NOMO-1 treated with dmso at 0.1 percent for 144 hours (cell line): ENCODE measurements around the gene CAD.
"Not testable (repeated sequence)": the region's sequence is repeated elsewhere in the genome, so short reads cannot be mapped to it uniquely, and the experiment has no call there.

ENCODE experiments used
- DNase-seq: peaks from one replicate; lab custom pipeline; 2025; ENCODE audit not compliant: unreplicated experiment; lab: John Stamatoyannopoulos, UW

The CAD gene

GRCh38 chr2:27251766-27252165, 34.6 kb downstream of the CAD start:
- DNase-seq = no peak

GRCh38 chr2:27255187-27255586, 38.0 kb downstream of the CAD start:
- DNase-seq = no peak

- no peak for DNase-seq
Observed at GRCh38 chr2:27255660-27256059, 38.5 kb downstream of the CAD start.

DNA sequence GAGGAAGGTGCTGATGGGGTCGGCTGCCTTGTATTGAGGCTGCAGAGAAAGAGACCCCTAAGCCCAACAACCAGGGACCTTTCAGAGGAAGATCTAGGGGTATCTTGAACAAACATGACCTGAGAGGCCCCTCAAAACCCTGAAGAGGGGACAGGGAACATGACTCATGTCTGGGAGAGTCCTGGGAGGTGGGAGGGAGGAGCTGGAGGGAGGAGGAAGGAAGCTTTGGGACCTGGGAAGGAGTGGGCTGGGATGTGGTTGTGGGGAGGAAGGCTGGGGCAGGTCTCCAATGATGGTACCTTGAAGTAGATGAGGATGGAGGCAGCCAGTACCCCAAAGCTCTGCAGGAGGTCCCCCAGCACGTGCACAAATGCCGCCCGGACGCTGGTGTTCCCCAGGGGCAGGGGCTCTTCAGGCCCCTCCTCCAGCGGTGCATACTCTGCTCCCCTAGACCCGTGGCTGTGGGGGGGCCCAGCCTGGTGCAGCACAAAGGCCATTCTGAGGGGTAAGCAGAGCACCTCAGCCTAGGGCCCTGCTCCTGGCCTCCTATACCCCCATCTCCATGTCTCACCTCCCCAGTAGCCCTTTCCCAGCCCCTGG, 39.8 kb downstream of the CAD start:
- DNase-seq = no peak

DNA sequence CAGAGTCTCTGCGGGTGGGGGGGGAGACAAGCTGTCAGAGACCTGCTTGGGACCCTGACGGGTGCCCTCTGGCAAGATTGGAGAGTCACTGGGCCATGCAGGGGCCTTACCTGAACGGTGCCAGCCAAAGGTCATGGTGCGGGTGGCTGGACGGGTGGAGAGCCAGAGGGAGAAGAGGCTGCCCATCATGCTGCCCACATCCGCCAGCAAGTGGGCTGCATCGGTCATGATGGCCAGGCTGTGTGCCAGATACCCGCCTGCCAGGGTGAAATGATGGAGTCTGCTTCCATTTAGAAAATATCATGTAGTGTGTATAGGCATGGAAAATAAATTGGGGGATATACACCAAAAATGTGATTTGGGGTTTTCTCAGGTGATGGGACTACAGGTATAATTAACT, 40.9 kb downstream of the CAD start:
- no peak for DNase-seq

- DNase-seq = no peak
Observed at GRCh38 chr2:27261241-27261925, 44.2 kb downstream of the CAD start.

- DNase-seq = no peak
Observed at GRCh38 chr2:27261926-27262298, 44.7 kb downstream of the CAD start.

DNA sequence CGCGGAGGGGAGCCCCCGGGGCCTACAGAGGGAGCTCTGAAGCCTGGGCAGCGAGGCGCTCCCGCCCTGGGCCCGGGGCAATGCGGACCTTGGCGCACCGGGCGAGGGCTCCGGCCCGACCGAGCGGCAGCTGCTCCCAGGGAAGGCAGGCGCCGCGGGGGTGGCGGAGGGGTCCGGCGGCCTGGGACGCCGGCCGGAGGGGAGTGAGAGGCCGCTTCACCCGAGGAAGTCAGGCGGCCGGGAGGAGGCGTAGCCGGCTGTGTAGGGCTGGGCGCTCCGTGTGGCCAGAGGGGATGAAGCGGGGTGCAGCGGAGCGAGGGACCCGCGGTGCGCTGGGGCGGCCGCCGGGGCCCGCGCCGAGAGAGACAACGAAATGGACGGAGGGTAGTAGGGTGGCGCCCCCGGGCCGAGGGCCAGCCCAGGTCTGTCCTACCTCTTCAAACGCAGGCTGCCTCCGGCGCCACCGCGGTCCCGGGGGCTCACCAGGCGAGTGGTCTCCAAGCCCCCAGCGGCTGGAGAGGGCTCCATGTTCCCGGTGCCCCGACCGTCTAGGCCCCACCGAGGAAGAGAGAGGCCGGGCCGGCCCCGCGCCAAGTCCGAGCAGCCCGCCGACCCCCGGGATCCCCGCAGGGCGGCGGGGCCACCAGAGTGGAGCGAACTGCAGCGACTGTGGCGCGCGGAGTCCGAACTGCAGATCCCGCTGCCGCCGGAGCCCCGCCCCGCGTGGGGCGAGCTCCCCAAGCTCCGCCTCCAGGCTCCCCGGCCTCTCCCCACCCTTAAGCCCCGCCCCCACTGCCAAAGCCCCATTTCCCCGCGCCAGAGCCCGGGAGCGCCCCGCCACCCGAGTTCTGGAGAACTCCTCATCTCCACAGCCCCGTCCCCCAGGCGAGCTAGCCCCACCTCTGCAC, 45.5 kb downstream of the CAD start, which contains the start of gene SLC30A3:
Gene SLC30A3, minus strand, starts transcription at position 669 of the 908 bp plus-strand sequence. Its CDS starts 141 bp downstream, at position 528.
- DNase-seq = no peak

DNA sequence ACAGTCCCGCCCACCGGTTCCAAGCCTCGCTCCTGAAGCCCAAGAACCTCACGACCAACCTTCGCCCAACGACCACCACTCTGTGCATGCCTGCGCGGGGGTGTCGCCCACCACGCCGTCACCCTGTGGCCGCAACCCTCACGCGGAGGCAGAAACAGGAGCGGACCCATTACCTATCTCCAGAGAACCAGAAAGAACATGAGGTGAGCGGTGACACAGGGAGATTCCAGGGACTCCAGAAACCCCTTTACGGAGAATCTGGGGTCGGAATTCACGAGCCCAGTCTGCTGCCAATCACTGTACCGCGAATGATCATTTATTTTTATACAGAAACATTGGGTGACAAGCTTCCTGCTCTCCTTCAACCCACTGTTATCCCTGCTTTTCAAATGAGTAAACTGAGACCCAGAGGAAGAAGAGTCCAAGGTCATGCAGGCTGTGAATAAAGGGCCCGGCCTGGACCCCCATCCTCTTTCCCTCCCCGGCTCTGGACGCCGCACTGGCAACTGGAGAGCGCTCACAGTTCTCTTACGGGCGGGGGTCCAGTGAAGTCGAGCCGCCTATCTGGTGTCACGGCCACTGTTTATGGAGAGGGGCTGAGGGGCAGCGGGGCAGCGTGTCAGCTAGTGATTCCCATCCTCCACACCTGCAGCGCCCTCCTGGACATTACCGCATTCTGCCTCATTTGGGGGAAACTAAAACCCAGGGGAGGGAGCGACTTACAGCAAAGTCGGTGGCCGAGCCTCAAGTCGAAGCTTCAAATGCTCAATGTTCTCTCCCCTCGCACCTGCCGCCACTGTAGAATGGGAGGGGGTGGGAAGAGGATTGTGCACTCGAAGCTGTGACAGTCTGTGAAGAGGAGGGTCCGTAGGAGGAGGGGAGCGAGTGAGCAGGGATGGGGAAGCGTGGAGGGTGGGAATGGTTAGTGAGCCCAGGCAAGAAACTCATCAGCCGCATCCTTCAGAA, 46.4 kb downstream of the CAD start:
- DNase-seq = no peak

- DNase-seq = no peak
Observed at GRCh38 chr2:27264253-27264752, 47.1 kb downstream of the CAD start.

- peak; percentile 28 for DNase-seq
Observed at GRCh38 chr2:27264753-27265535, 47.8 kb downstream of the CAD start.

- DNase-seq = no peak
Observed at GRCh38 chr2:27265536-27265870, 48.3 kb downstream of the CAD start.

- not testable (repeated sequence) for DNase-seq
Observed at GRCh38 chr2:27268296-27268695, 51.1 kb downstream of the CAD start.

GRCh38 chr2:27270131-27270530, 53.0 kb downstream of the CAD start:
- no peak for DNase-seq

DNA sequence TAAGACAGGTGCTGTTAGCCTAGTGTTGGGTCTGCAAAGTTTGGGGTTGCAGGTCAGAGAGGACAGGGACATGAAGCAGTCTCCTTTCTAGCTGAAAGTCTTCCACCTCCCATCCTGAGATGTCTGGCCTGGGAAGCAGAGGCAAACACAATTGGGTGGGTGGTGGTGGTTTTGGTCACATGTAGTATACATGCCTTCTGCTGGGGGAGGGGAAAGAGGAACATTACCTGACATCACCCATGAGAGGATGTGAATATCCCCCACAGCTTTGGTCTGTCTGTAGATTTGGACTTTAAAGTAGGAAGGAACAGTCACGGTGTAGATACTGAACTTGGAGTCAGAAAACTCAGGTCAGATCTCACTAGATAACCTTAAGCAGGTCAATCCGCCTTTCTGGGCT, 53.5 kb downstream of the CAD start:
- DNase-seq = no peak

- no peak for DNase-seq
Observed at GRCh38 chr2:27271631-27272340, 54.6 kb downstream of the CAD start.

- DNase-seq = not testable (repeated sequence)
Observed at GRCh38 chr2:27272537-27273522, 55.7 kb downstream of the CAD start.
